ENCODE results near the gene MCEMP1. TPM values are rescaled to one million over a fixed set of nuclear protein-coding genes. Genes with fewer than 3 reads are reported as not detected.

Gene MCEMP1
- total and polyA plus RNA-seq, 2 of the 13 experiments (the other 11 are each of a cell fraction or from before 2014, with no cell fraction given), result not detected

- no peak for TF ChIP-seq ZNF280B (CRISPR knock-in tag; IDR thresholded peaks at IDR 0.05; ENCODE audit: borderline replicate concordance)
- no peak for TF ChIP-seq TAF15 (IDR thresholded peaks at IDR 0.05; ENCODE audit: low read depth, low read length, poor library complexity, severe bottlenecking)
- TF ChIP-seq SPEN (CRISPR knock-in tag; IDR thresholded peaks at IDR 0.05; ENCODE audit: low read depth), result peak; percentile 86
- TF ChIP-seq NBN (conservative IDR thresholded peaks at IDR 0.05), result no peak
- TF ChIP-seq MXD4 (CRISPR knock-in tag; IDR thresholded peaks at IDR 0.05), result no peak; the same call in 1 of the 2 replicates
- TF ChIP-seq ZNF567 (CRISPR knock-in tag; IDR thresholded peaks at IDR 0.05; ENCODE audit: borderline replicate concordance), result no peak; the same call in 1 of the 2 replicates
- TF ChIP-seq STAG1 (CRISPR knock-in tag; IDR thresholded peaks at IDR 0.05), result peak; percentile 94
- TF ChIP-seq ZNF274 (CRISPR knock-in tag; IDR thresholded peaks at IDR 0.05), result peak; percentile 87
- peak; percentile 27 for TF ChIP-seq XRCC5 (optimal IDR thresholded peaks at IDR 0.05; ENCODE audit: low read length)
- TF ChIP-seq POLR2A (IDR thresholded peaks at IDR 0.05; ENCODE audit: insufficient read depth in 1 of 2, low read depth in 2 of 2, low read length in 2 of 2), result peak in 1 of 2 experiments; percentile 84; a peak in 2 of 4 replicates
- TF ChIP-seq GZF1 (CRISPR knock-in tag; IDR thresholded peaks at IDR 0.05), result 0 out of 2 replicates have a peak, but pooled peaks have one; percentile 1
- no peak for TF ChIP-seq HINFP (CRISPR knock-in tag; IDR thresholded peaks at IDR 0.05; ENCODE audit: low read depth)
- TF ChIP-seq ZGPAT (CRISPR knock-in tag; IDR thresholded peaks at IDR 0.05), result peak; percentile 66; the same call in 1 of the 2 replicates
- no peak for TF ChIP-seq ZNF260 (CRISPR knock-in tag; IDR thresholded peaks at IDR 0.05; ENCODE audit: borderline replicate concordance, low read depth)
- no peak for TF ChIP-seq MBNL3 (CRISPR knock-in tag; conservative IDR thresholded peaks at IDR 0.05)
- no peak for TF ChIP-seq MAFF (IDR thresholded peaks at IDR 0.05; ENCODE audit: low read depth, low read length)
- no peak for TF ChIP-seq AFF4 (CRISPR knock-in tag; IDR thresholded peaks at IDR 0.05)
- peak; percentile 81 for TF ChIP-seq ATF7-NPFF (CRISPR knock-in tag; IDR thresholded peaks at IDR 0.05; ENCODE audit: low read depth)
- no peak for TF ChIP-seq ZNF737 (CRISPR knock-in tag; IDR thresholded peaks at IDR 0.05; ENCODE audit: borderline replicate concordance)
- no peak for TF ChIP-seq FOXK2 (IDR thresholded peaks at IDR 0.05)
- TF ChIP-seq TEF (CRISPR knock-in tag; IDR thresholded peaks at IDR 0.05), result no peak
- peak; percentile 33; the same call in 1 of the 2 replicates for TF ChIP-seq HCFC1 (IDR thresholded peaks at IDR 0.05; ENCODE audit: low read depth, low read length)
These were observed 3.9 kb downstream of the MCEMP1 start, which contains the start of gene TRAPPC5 (continued) for GRCh38 chr19:7680606-7681339.

Data from HepG2 (cell line).